CD4-positive, alpha-beta T cell treated with Interleukin-21 for 1 hour (primary cell): ENCODE results near the gene XYLT1.

Source experiments
- DNase-seq: peaks from one replicate; pipeline ENCODE4 v3.0.0-alpha.2; 2020

XYLT1 gene

GRCh38 chr16:17454162-17454730 lies 16.5 kb downstream of the XYLT1 start:
- DNase-seq = no peak

- no peak for DNase-seq
These were observed 17.3 kb downstream of the XYLT1 start for GRCh38 chr16:17453364-17454038.

- DNase-seq = no peak
These were observed 17.8 kb downstream of the XYLT1 start for GRCh38 chr16:17452922-17453321.

- DNase-seq = peak; percentile 42
These were observed 18.9 kb downstream of the XYLT1 start for GRCh38 chr16:17451843-17452242.

- DNase-seq = no peak
These were observed 20.5 kb downstream of the XYLT1 start for GRCh38 chr16:17450291-17450690.

GRCh38 chr16:17448640-17449638 lies 21.8 kb downstream of the XYLT1 start:
- peak; percentile 66 for DNase-seq

GRCh38 chr16:17447101-17447569 lies 23.6 kb downstream of the XYLT1 start:
- no peak for DNase-seq

GRCh38 chr16:17446661-17447060 lies 24.1 kb downstream of the XYLT1 start:
- no peak for DNase-seq

- DNase-seq = no peak
These were observed 25.3 kb downstream of the XYLT1 start for GRCh38 chr16:17445421-17445820.

- no peak for DNase-seq
These were observed 26.1 kb downstream of the XYLT1 start for GRCh38 chr16:17444658-17445057.

GRCh38 chr16:17440131-17440530 lies 30.6 kb downstream of the XYLT1 start:
- no peak for DNase-seq

- DNase-seq = peak; percentile 35
These were observed 31.2 kb downstream of the XYLT1 start for GRCh38 chr16:17439580-17439979.

- no peak for DNase-seq
These were observed 32.8 kb downstream of the XYLT1 start for GRCh38 chr16:17437981-17438380.

GRCh38 chr16:17437127-17437720 lies 33.5 kb downstream of the XYLT1 start:
- no peak for DNase-seq

- DNase-seq = no peak
These were observed 35.4 kb downstream of the XYLT1 start for GRCh38 chr16:17435318-17435717.

- no peak for DNase-seq
These were observed 36.9 kb downstream of the XYLT1 start for GRCh38 chr16:17433577-17434451.

- DNase-seq = no peak
These were observed 37.7 kb downstream of the XYLT1 start for GRCh38 chr16:17432901-17433576.

- no peak for DNase-seq
These were observed 38.7 kb downstream of the XYLT1 start for GRCh38 chr16:17431968-17432625.

GRCh38 chr16:17431012-17431411 lies 39.7 kb downstream of the XYLT1 start:
- DNase-seq = no peak

GRCh38 chr16:17426451-17426850 lies 44.3 kb downstream of the XYLT1 start:
- no peak for DNase-seq

- DNase-seq = no peak
These were observed 46.0 kb downstream of the XYLT1 start for GRCh38 chr16:17424771-17425170.
